Psoas muscle (tissue), 8 donors: ENCODE measurements around the gene GPR37L1. TPM values are rescaled to one million over a fixed set of nuclear protein-coding genes. Genes with fewer than 3 reads are reported as not detected.

Experiments used
- ATAC-seq, 4 donors: fragments of 200-7000 bp; cut with Tn5 transposase; one replicate each; pipeline ENCODE4 v1.9.1; 2020; ENCODE audit warnings: moderate library complexity in 3 of 4, mild to moderate bottlenecking in 2 of 4
- DNase-seq, 2 donors: peaks; one replicate each; pipeline ENCODE4 v3.0.0-alpha.2; 2020
- H3K27ac ChIP-seq: fragments of 200-600 bp; one replicate; pipeline ENCODE4 v1.8.0; 2022
- H3K27me3 ChIP-seq, 3 donors: fragments of 200-600 bp in 1 of 3; one replicate each; pipeline versions ENCODE4 v1.6.1 to v1.8.0; 2013 to 2022; ENCODE audit warnings: low read length in 2 of 3, mild to moderate bottlenecking in 2 of 3, moderate library complexity in 1 of 3; ENCODE audit not compliant: insufficient read depth in 3 of 3
- H3K36me3 ChIP-seq, 2 donors: fragments of 200-600 bp in 1 of 2; one replicate each; pipeline versions ENCODE4 v1.6.1 to v1.8.0; 2013 to 2022; ENCODE audit warnings: low read depth in 1 of 2, mild to moderate bottlenecking in 1 of 2, moderate library complexity in 1 of 2; ENCODE audit not compliant: insufficient read depth in 1 of 2
- H3K4me1 ChIP-seq: fragments of 200-600 bp; one replicate; pipeline ENCODE4 v1.8.0; 2022
- H3K4me3 ChIP-seq: fragments of 200-600 bp; one replicate; pipeline ENCODE4 v1.8.0; 2022; ENCODE audit warnings: mild to moderate bottlenecking
- H3K9me3 ChIP-seq: fragments of 200-600 bp; one replicate; pipeline ENCODE4 v1.8.0; 2022
- CTCF ChIP-seq: fragments of 200-600 bp; IDR thresholded peaks from one replicate; pipeline ENCODE4 v1.8.0; 2022; ENCODE audit warnings: antibody characterized with exemption
- WGBS, 3 donors: extraction: QIAGEN DNeasy Blood & Tissue Kit; methylation state at CpG; one replicate each; pipeline versions ENCODE4 v1.1.6 to v1.1.7; 2013; 5-methylcytosine and 5-hydroxymethylcytosine counted together
- intact Hi-C, 2 donors: fragments of 100-400 bp; cut with DNase I; formaldehyde crosslinking; loops; one replicate each; pipeline versions ENCODE4 v1.11.0 to v1.14.2; 2022
- polyA plus RNA-seq, 3 donors: library from polyadenylated mRNA; stranded (reverse); fragments of 200-250 nt; gene quantifications; one replicate each; pipeline ENCODE4 v1.2.3, GENCODE V29; 2013
- total RNA-seq, 4 donors: library from RNA; stranded (reverse); fragmentation: NEBNext Ultra II Directional in 2 of 4; extraction: Animal tissue kit (Norgen Biotek cat#: 25700) in 2 of 4; gene quantifications; one replicate each; pipeline versions ENCODE4 v1.2.1 to v1.2.4, GENCODE V29; 2021 to 2023
- donor health status: healthy with polysubstance abuse.
- donor health status: DM: no; HTN: no; CAD: no; lungs with moderate emphysema.
- donor health status: Bipolar disorder and iron deficiency.
- donor health status: healthy.
- donor health status: DM: yes; HTN: yes; CAD: no.
- donor health status: DM: no; HTN: no; CAD: no.
- donor health status: DM: no; HTN: no; CAD: no.
- donor health status: DM: yes; HTN: yes; CAD: no.

GPR37L1 gene
- total and polyA plus RNA-seq, 7 donors, result 0.01 TPM; not detected in 4

- H3K4me3 ChIP-seq, result no peak overlapping the region
- H3K9me3 ChIP-seq, result no peaks in the 10 kb centered on the region
- TF ChIP-seq CTCF, result no peak
- ATAC-seq, result no peak
- DNase-seq, result no peak
- peaks cover 0 to under 1% (median 0%) of the 10 kb centered on the region in 3 donors for H3K27me3 ChIP-seq
- no peak overlapping the region for H3K27ac ChIP-seq
- no peaks in the 10 kb centered on the region for H3K36me3 ChIP-seq
- intact Hi-C loops, result no loop called here
- WGBS, 3 donors, result 92 to 95% (median 92%) methylated on average over 6 of the region's 6 CpGs
- no peaks in the 10 kb centered on the region for H3K4me1 ChIP-seq
Observed at GRCh38 chr1:202093858-202094257, 28.9 kb upstream of the GPR37L1 start.

GRCh38 chr1:202101184-202101583, 21.5 kb upstream of the GPR37L1 start:
- WGBS, 3 donors, result 54 to 75% (median 66%) methylated on average over 4 of the region's 4 CpGs
- DNase-seq (no peak), ATAC-seq (no peak)
- Histone ChIP-seq H3K27me3 (peaks cover 0 to 2% (median 0%) of the 10 kb centered on the region in 3 donors), H3K4me1 (no peaks in the 10 kb centered on the region), H3K36me3 (no peaks in the 10 kb centered on the region), H3K9me3 (no peaks in the 10 kb centered on the region), H3K27ac (no peak overlapping the region), H3K4me3 (no peak overlapping the region)
- intact Hi-C loops, result no loop called here
- TF ChIP-seq CTCF, result no peak

DNA sequence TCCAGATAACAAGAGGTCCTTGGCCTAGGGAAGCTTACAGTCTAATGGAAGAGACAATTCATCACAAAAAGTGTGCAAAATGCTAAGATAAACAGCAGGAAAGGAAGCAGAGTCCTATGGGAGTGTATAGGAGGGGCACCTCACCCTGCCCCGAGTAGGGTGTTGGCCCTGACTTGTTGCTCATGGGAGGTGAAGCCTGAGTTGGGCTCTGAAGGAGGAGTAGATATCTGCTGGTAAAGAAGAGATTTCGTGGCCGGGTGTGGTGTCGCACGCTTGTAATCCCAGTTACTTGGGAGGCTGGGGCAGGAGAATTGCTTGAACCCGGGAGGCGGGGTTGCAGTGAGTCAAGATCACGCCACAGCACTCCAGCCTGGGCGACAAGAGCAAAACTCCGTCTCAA, 18.6 kb upstream of the GPR37L1 start:
- Histone ChIP-seq H3K27me3 (no peaks in the 10 kb centered on the region), H3K4me1 (no peaks in the 10 kb centered on the region), H3K36me3 (no peaks in the 10 kb centered on the region), H3K4me3 (no peak overlapping the region), H3K9me3 (no peaks in the 10 kb centered on the region), H3K27ac (no peak overlapping the region)
- DNase-seq (no peak), ATAC-seq (no peak)
- no peak for TF ChIP-seq CTCF
- WGBS, 3 donors, result 86 to 91% (median 91%) methylated on average over 10 of the region's 10 CpGs
- intact Hi-C loops, result no loop called here

- DNase-seq, result no peak
- Histone ChIP-seq H3K4me1 (no peaks in the 10 kb centered on the region), H3K4me3 (no peak overlapping the region), H3K27ac (no peak overlapping the region), H3K27me3 (no peaks in the 10 kb centered on the region), H3K9me3 (no peaks in the 10 kb centered on the region), H3K36me3 (no peaks in the 10 kb centered on the region)
- no peak for TF ChIP-seq CTCF
- WGBS, 3 donors, result 70 to 74% (median 73%) methylated on average over 10 of the region's 10 CpGs
- intact Hi-C loops, result no loop called here
- ATAC-seq, result no peak
Observed at GRCh38 chr1:202105571-202106339, 17.0 kb upstream of the GPR37L1 start.
